Hepatocyte (in vitro differentiated cells): ENCODE data around the gene DPP10. TPM values are rescaled to one million over a fixed set of nuclear protein-coding genes. Genes with fewer than 3 reads are reported as not detected.
A peak's percentile ranks its signal among the peaks of the same experiment; 100 is the strongest.

Experiments used
- DNase-seq: peaks from one replicate; pipeline ENCODE4 v3.0.0-alpha.2; 2016; ENCODE audit warnings: low spot score
- H2AFZ ChIP-seq: fragments of 200-600 bp; sonication (generic); 2 replicates; pipeline ENCODE4 v1.6.0; 2016; ENCODE audit warnings: antibody characterized with exemption, mild to moderate bottlenecking
- H3K27ac ChIP-seq: fragments of 200-600 bp; sonication (generic); 2 replicates; pipeline ENCODE4 v1.5.1; 2016; ENCODE audit warnings: mild to moderate bottlenecking
- H3K27me3 ChIP-seq: fragments of 200-600 bp; sonication (generic); 2 replicates; pipeline ENCODE4 v1.6.1; 2016
- H3K36me3 ChIP-seq: fragments of 200-600 bp; sonication (generic); replicated peaks from 2 replicates; pipeline ENCODE4 v1.5.1; 2016; ENCODE audit warnings: low read depth; ENCODE audit not compliant: insufficient read depth
- H3K4me1 ChIP-seq: fragments of 200-600 bp; sonication (generic); 2 replicates; pipeline ENCODE4 v1.5.1; 2016; ENCODE audit warnings: mild to moderate bottlenecking, moderate library complexity; ENCODE audit not compliant: insufficient read depth
- H3K4me2 ChIP-seq: fragments of 200-600 bp; sonication (generic); 2 replicates; pipeline ENCODE4 v1.6.0; 2016
- H3K4me3 ChIP-seq: fragments of 200-600 bp; sonication (generic); 2 replicates; pipeline ENCODE4 v1.5.1; 2016; ENCODE audit warnings: mild to moderate bottlenecking
- H3K79me2 ChIP-seq: fragments of 200-600 bp; sonication (generic); 2 replicates; pipeline ENCODE4 v1.6.0; 2017; ENCODE audit warnings: mild to moderate bottlenecking
- H3K9me2 ChIP-seq: fragments of 200-600 bp; sonication (generic); replicated peaks from 2 replicates; pipeline ENCODE4 v1.6.0; 2017; ENCODE audit warnings: mild to moderate bottlenecking; ENCODE audit not compliant: insufficient read depth
- H3K9me3 ChIP-seq: fragments of 200-600 bp; sonication (generic); 2 replicates; pipeline ENCODE4 v1.5.1; 2016; ENCODE audit warnings: low read depth, mild to moderate bottlenecking
- H4K20me1 ChIP-seq: fragments of 200-600 bp; sonication (generic); 2 replicates; pipeline ENCODE4 v1.6.0; 2016; ENCODE audit warnings: mild to moderate bottlenecking; ENCODE audit not compliant: insufficient read depth, poor library complexity, severe bottlenecking
- CTCF ChIP-seq: fragments of 200-600 bp; sonication (generic); IDR thresholded peaks from 2 replicates; pipeline ENCODE4 v1.5.1; 2016; ENCODE audit warnings: antibody characterized with exemption, mild to moderate bottlenecking; ENCODE audit not compliant: poor library complexity
- EZH2 ChIP-seq: fragments of 200-600 bp; sonication (generic); IDR thresholded peaks from 2 replicates; pipeline ENCODE4 v1.6.1; 2016; ENCODE audit warnings: antibody characterized with exemption, mild to moderate bottlenecking, borderline replicate concordance
- EZH2phosphoT487 ChIP-seq: fragments of 200-600 bp; sonication (generic); IDR thresholded peaks from one replicate; pipeline ENCODE4 v1.6.1; 2018; ENCODE audit warnings: antibody characterized with exemption, mild to moderate bottlenecking, low read depth, moderate library complexity; ENCODE audit not compliant: unreplicated experiment, severe bottlenecking
- WGBS: methylation state at CpG from one replicate; pipeline ENCODE4 v1.1.6; 2016; ENCODE audit warnings: low lambda C conversion rate; ENCODE audit errors: missing lambda C conversion rate; 5-methylcytosine and 5-hydroxymethylcytosine counted together
- polyA plus RNA-seq: library from polyadenylated mRNA; unstranded; fragments of >200 nt; fragmentation: Nextera tagmentation; extraction: Ambion mirVana; gene quantifications from 2 replicates; pipeline ENCODE4 v1.2.1, GENCODE V29; 2016
- total RNA-seq: library from RNA; depleted of rRNA; stranded (reverse); fragments of >200 nt; gene quantifications from 2 replicates; pipeline ENCODE4 v1.2.3, GENCODE V29; 2014

DPP10 gene
- total and polyA plus RNA-seq, 2 experiments from 2014 or later = 5.0 to 15.7 TPM

DNA sequence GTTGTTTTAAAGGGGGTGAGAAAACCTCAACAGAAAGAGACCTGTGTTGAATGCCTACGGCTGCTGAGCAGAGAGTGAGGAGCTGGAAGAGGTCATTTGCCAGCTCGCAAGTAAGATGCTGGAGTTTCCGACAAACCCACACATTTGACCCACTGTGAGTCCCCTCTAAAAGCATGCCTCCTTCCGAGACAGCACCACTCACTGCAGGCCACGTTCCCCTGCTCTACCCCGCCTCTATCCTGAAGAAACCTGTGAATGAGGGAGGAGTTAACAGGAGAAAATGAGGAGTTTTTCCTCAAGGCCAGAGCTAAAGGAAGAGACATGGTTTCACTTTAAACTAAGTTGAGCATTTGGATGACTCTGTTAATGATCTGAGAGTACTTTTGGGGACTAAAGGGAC lies 188.7 kb downstream of the DPP10 start:
- no peak overlapping the region for H2AFZ ChIP-seq
- WGBS = 76% methylated on average over 6 of the region's 6 CpGs

GRCh38 chr2:114642166-114642770 lies 199.8 kb downstream of the DPP10 start:
- no peaks in the 10 kb centered on the region for H3K79me2 ChIP-seq
- H3K27me3 ChIP-seq = no peaks in the 10 kb centered on the region
- H3K4me3 ChIP-seq = no peak overlapping the region
- no peaks in the 10 kb centered on the region for H3K36me3 ChIP-seq
- TF ChIP-seq CTCF (no peak), EZH2 (no peak), EZH2phosphoT487 (no peak)
- no peak overlapping the region for H2AFZ ChIP-seq
- no peak overlapping the region for H3K27ac ChIP-seq
- peak; percentile 11 for DNase-seq
- H3K9me2 ChIP-seq = no peaks in the 10 kb centered on the region
- H3K4me1 ChIP-seq = no peaks in the 10 kb centered on the region
- H3K9me3 ChIP-seq = peaks cover 7% of the 10 kb centered on the region
- no peak overlapping the region for H3K4me2 ChIP-seq
- WGBS = 38% methylated on average over 2 of the region's 2 CpGs
- H4K20me1 ChIP-seq = no peaks in the 10 kb centered on the region

More for the DNA sequence above, 188.7 kb downstream of the DPP10 start:
- DNase-seq = no peak
- Histone ChIP-seq H3K4me3 (no peak overlapping the region), H3K4me2 (no peak overlapping the region), H3K9me3 (no peaks in the 10 kb centered on the region), H3K4me1 (no peaks in the 10 kb centered on the region), H3K27ac (no peak overlapping the region), H3K27me3 (no peaks in the 10 kb centered on the region), H3K9me2 (no peaks in the 10 kb centered on the region), H3K36me3 (no peaks in the 10 kb centered on the region), H4K20me1 (no peaks in the 10 kb centered on the region), H3K79me2 (no peaks in the 10 kb centered on the region)
- TF ChIP-seq CTCF (no peak), EZH2phosphoT487 (no peak), EZH2 (no peak)

- no peak overlapping the region for H3K27ac ChIP-seq
- no peak overlapping the region for H2AFZ ChIP-seq
- H4K20me1 ChIP-seq = no peaks in the 10 kb centered on the region
- 30% methylated on average over 2 of the region's 2 CpGs for WGBS
- no peaks in the 10 kb centered on the region for H3K36me3 ChIP-seq
- H3K9me3 ChIP-seq = peaks cover 4% of the 10 kb centered on the region
- TF ChIP-seq EZH2 (no peak), EZH2phosphoT487 (no peak), CTCF (no peak)
- H3K27me3 ChIP-seq = no peaks in the 10 kb centered on the region
- no peaks in the 10 kb centered on the region for H3K4me1 ChIP-seq
- no peaks in the 10 kb centered on the region for H3K79me2 ChIP-seq
- no peaks in the 10 kb centered on the region for H3K9me2 ChIP-seq
- no peak overlapping the region for H3K4me2 ChIP-seq
- no peak overlapping the region for H3K4me3 ChIP-seq
- no peak for DNase-seq
Observed at GRCh38 chr2:114642988-114643553, 200.6 kb downstream of the DPP10 start.
